K562 (cell line): ENCODE results near the gene VIM.

Experiments used
- CHD2 ChIP-seq: IDR thresholded peaks from 2 replicates; pipeline ENCODE4 v1.6.1; 2011; ENCODE audit warnings: low read depth, low read length
- E2F4 ChIP-seq: sonication (generic); formaldehyde crosslinking; IDR thresholded peaks from 2 replicates; pipeline ENCODE4 v1.8.0; 2022; ENCODE audit warnings: mild to moderate bottlenecking, low read depth, missing genetic modification reagents
- HDAC1 ChIP-seq, 2 experiments: fragments of 450-650 bp; IDR thresholded peaks; 2 replicates each; pipeline ENCODE4 v1.6.1; 2016 to 2017; ENCODE audit warnings: inconsistent platforms in 1 of 2, mild to moderate bottlenecking in 1 of 2, moderate library complexity in 1 of 2
- HDGF ChIP-seq: fragments of 450-650 bp; IDR thresholded peaks from 2 replicates; pipeline ENCODE4 v1.6.1; 2016
- MTA2 ChIP-seq: fragments of 450-650 bp; IDR thresholded peaks from 2 replicates; pipeline ENCODE4 v1.6.1; 2016; ENCODE audit warnings: low read depth
- MTF1 ChIP-seq: fragments of 250-450 bp; sonication (Bioruptor Pico); IDR thresholded peaks from 2 replicates; pipeline ENCODE4 v1.9.0; 2021; ENCODE audit warnings: moderate library complexity, mild to moderate bottlenecking, inconsistent platforms, borderline replicate concordance
- NCOA2 ChIP-seq, 2 experiments: fragments of 450-650 bp; IDR thresholded peaks; 2 replicates each; pipeline ENCODE4 v1.6.1; 2018; ENCODE audit warnings: mild to moderate bottlenecking in 2 of 2, moderate library complexity in 1 of 2; ENCODE audit not compliant: partially characterized antibody in 2 of 2
- POLR2A ChIP-seq: fragments of 450-650 bp; conservative IDR thresholded peaks from 2 replicates; pipeline ENCODE4 v1.6.1; 2016
- SMC3 ChIP-seq: conservative IDR thresholded peaks from 2 replicates; pipeline ENCODE4 v1.6.1; 2011; ENCODE audit warnings: low read depth, low read length, improper control_type of control experiment; ENCODE audit not compliant: insufficient read depth
- TCF7L2 ChIP-seq: fragments of 150-350 bp; IDR thresholded peaks from 2 replicates; pipeline ENCODE4 v1.6.1; 2016; ENCODE audit warnings: low read depth, mild to moderate bottlenecking, low read length, moderate library complexity
- TEAD4 ChIP-seq, 2 experiments: sonication (generic) in 1 of 2; formaldehyde crosslinking in 1 of 2; IDR thresholded peaks; 2 replicates each; pipeline versions ENCODE4 v1.6.1 to v1.8.0; 2012 to 2022; ENCODE audit warnings: borderline replicate concordance in 1 of 2, inconsistent platforms in 1 of 2, low read length in 1 of 2, mild to moderate bottlenecking in 1 of 2, missing genetic modification reagents in 1 of 2
- TF ChIP-seq, protein P1 (sequence below), 3 experiments: IDR thresholded peaks in 2 of 3; conservative IDR thresholded peaks in 1 of 3; 2 replicates each; pipeline ENCODE4 v1.5.1; 2011 to 2012; ENCODE audit warnings: low read length in 3 of 3, mild to moderate bottlenecking in 3 of 3, control low read depth in 2 of 3, improper control_type of control experiment in 1 of 3, inconsistent platforms in 1 of 3, low read depth in 1 of 3, mixed read lengths in 1 of 3, moderate library complexity in 1 of 3; ENCODE audit not compliant: insufficient read depth in 2 of 3

DNA sequence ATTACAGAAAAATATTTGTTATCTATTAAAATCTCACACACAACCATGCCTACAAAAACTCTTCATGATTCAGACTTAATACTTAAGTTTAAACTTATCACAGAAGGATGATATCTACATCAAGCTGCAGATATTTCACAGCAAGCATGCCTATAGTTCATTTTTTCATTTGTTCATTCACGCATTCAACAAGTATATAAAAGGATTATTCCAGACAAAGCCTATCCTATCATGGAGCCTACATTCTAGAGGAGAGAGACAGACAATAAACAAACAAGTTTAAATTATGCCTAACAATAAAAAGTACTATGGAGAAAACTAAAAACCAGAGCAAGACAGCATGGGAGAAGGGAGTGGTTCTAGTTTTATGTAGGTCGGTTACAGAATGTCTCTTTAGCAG lies 37.4 kb upstream of the VIM start:
- TF ChIP-seq E2F4 (CRISPR knock-in tag) (no peak), TCF7L2 (no peak), MTF1 (CRISPR knock-in tag) (no peak), CHD2 (no peak), HDAC1 (IDR thresholded peaks at IDR 0.05) (no peak), SMC3 (no peak), MTA2 (no peak), NCOA2 (IDR thresholded peaks at IDR 0.05; ENCODE audit: partially characterized antibody in 2 of 2) (no peak), POLR2A (no peak), TEAD4 (IDR thresholded peaks at IDR 0.05; ENCODE audit: low read length) (no peak), TEAD4 (CRISPR knock-in tag; IDR thresholded peaks at IDR 0.05; ENCODE audit: borderline replicate concordance) (no peak), HDGF (no peak)
- TF ChIP-seq, protein P1, sequence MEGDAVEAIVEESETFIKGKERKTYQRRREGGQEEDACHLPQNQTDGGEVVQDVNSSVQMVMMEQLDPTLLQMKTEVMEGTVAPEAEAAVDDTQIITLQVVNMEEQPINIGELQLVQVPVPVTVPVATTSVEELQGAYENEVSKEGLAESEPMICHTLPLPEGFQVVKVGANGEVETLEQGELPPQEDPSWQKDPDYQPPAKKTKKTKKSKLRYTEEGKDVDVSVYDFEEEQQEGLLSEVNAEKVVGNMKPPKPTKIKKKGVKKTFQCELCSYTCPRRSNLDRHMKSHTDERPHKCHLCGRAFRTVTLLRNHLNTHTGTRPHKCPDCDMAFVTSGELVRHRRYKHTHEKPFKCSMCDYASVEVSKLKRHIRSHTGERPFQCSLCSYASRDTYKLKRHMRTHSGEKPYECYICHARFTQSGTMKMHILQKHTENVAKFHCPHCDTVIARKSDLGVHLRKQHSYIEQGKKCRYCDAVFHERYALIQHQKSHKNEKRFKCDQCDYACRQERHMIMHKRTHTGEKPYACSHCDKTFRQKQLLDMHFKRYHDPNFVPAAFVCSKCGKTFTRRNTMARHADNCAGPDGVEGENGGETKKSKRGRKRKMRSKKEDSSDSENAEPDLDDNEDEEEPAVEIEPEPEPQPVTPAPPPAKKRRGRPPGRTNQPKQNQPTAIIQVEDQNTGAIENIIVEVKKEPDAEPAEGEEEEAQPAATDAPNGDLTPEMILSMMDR (IDR thresholded peaks at IDR 0.05 in 2 of 3, conservative IDR thresholded peaks at IDR 0.05 in 1 of 3; ENCODE audit: insufficient read depth in 2 of 3, low read depth in 1 of 3, low read length in 3 of 3) = no peak
